Tibial artery (tissue), 4 donors: ENCODE results near the gene NSD2.

Experiments
- DNase-seq, 2 donors: peaks; one replicate each; pipeline ENCODE4 v3.0.0-alpha.2; 2019
- H3K27ac ChIP-seq, 2 donors: fragments of 200-600 bp; sonication (generic) in 1 of 2; 1 replicate in 1 of 2; 2 replicates in 1 of 2; pipeline ENCODE4 v1.5.1; 2018 to 2019; ENCODE audit warnings: mild to moderate bottlenecking in 1 of 2
- H3K27me3 ChIP-seq, 2 donors: fragments of 200-600 bp; sonication (generic) in 1 of 2; one replicate each; pipeline versions ENCODE4 v1.5.1 to v1.6.0; 2016 to 2019
- H3K36me3 ChIP-seq, 3 donors: fragments of 200-600 bp; sonication (generic) in 2 of 3; one replicate each; pipeline ENCODE4 v1.5.1; 2016 to 2019; ENCODE audit warnings: mild to moderate bottlenecking in 2 of 3
- H3K4me1 ChIP-seq, 4 donors: fragments of 200-600 bp; sonication (generic) in 2 of 4; 1 replicate in 3 of 4; 2 replicates in 1 of 4; pipeline ENCODE4 v1.5.1; 2016 to 2019
- H3K4me3 ChIP-seq, 2 donors: fragments of 200-600 bp; sonication (generic) in 1 of 2; 1 replicate in 1 of 2; 2 replicates in 1 of 2; pipeline ENCODE4 v1.5.1; 2018 to 2019; ENCODE audit warnings: mild to moderate bottlenecking in 2 of 2
- H3K9me3 ChIP-seq, 3 donors: fragments of 200-600 bp; sonication (generic) in 1 of 3; one replicate each; pipeline ENCODE4 v1.5.1; 2016 to 2019
- intact Hi-C: fragments of 100-400 bp; cut with DNase I; formaldehyde crosslinking; loops from one replicate; pipeline ENCODE4 v1.15.0; 2023; ENCODE audit warnings: low total_unique reads
- TF ChIP-seq, protein P1 (sequence below), 2 experiments: fragments of 200-600 bp in 1 of 2; fragments of 450-650 bp in 1 of 2; IDR thresholded peaks; one replicate each; pipeline ENCODE4 v1.5.1; 2017 to 2019; ENCODE audit warnings: antibody characterized with exemption in 2 of 2, mild to moderate bottlenecking in 1 of 2, moderate library complexity in 1 of 2

Gene NSD2

DNA sequence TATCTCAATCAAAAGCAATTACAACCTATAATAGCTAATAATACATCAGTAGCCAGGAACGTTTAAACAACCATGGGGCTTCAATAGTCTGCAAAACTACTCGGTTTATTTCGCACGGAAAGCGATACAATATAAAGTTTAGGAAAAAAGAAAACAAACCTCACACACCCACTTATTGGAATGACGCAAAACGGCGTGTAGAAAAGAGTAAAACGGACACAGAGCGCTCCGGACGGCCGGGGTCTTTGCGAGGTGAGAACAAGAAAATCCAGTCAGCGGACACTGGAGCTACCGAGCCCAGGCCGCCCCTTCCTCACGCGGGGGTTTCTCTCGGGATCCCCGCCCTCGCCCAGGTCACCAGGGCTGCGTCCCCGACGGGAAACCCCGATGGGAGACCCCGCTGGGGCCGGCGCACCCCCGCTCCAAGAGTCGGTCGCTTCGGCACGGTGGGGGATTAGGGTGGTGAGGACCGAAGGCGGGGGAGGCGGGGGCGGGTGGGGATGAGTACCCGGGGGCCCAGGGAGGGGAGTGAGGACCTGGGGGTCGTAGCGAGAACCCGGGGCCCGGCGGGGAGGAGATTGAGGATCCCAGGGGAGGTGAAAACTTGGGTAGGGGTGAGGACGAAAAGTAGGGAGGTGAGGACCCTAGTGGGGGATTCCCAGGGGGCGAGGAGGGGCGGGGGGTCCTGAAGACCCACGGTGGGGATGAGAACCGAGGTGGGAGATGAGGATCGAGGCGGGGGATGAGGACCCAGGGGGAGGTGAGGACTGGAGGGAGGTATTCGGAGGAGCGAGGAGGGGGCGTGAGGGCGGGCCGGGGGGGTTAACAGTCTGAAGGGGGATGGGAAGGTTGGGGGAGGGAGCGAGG is 136.8 kb downstream of the NSD2 start:
- H3K27ac ChIP-seq, result peak overlapping the region; percentile 96 to 97
- H3K9me3 ChIP-seq, result no peaks in the 10 kb centered on the region
- intact Hi-C loops, result loop anchor here (10.0 kb wide), 2 partner anchors 133 to 257 kb away; partner anchors contain the start of genes MXD4 and NSD2
- TF ChIP-seq, protein P1, sequence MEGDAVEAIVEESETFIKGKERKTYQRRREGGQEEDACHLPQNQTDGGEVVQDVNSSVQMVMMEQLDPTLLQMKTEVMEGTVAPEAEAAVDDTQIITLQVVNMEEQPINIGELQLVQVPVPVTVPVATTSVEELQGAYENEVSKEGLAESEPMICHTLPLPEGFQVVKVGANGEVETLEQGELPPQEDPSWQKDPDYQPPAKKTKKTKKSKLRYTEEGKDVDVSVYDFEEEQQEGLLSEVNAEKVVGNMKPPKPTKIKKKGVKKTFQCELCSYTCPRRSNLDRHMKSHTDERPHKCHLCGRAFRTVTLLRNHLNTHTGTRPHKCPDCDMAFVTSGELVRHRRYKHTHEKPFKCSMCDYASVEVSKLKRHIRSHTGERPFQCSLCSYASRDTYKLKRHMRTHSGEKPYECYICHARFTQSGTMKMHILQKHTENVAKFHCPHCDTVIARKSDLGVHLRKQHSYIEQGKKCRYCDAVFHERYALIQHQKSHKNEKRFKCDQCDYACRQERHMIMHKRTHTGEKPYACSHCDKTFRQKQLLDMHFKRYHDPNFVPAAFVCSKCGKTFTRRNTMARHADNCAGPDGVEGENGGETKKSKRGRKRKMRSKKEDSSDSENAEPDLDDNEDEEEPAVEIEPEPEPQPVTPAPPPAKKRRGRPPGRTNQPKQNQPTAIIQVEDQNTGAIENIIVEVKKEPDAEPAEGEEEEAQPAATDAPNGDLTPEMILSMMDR (IDR thresholded peaks at IDR 0.05), result no peak
- peak overlapping the region; percentile 87 to 89 for H3K4me3 ChIP-seq
- no peak for DNase-seq
- H3K36me3 ChIP-seq, result peaks cover 5 to 29% (median 12%) of the 10 kb centered on the region in 3 donors
- no peaks in the 10 kb centered on the region for H3K27me3 ChIP-seq
- peaks cover 0 to 35% (median 18%) of the 10 kb centered on the region in 4 donors for H3K4me1 ChIP-seq

DNA sequence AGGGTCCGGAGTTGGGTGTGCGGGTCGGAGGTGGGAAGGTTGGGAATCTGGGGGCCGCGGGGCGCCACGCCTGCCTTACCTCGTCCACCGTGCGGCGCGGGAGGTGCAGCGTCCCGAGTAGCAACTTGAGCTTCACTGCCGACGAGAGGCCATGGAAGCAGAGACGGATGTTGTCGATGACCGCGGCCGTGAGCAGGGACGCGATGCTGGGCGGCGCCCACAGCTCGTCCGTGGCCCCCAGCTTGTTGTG is 137.4 kb downstream of the NSD2 start:
- Histone ChIP-seq H3K9me3 (no peaks in the 10 kb centered on the region), H3K4me3 (peak overlapping the region; percentile 87 to 89), H3K4me1 (peaks cover 0 to 35% (median 18%) of the 10 kb centered on the region in 4 donors), H3K36me3 (peaks cover 2 to 24% (median 6%) of the 10 kb centered on the region in 3 donors), H3K27me3 (no peaks in the 10 kb centered on the region), H3K27ac (peak overlapping the region; percentile 96 to 97)
- DNase-seq, result no peak
- intact Hi-C loops, result loop anchor here (10.0 kb wide), 2 partner anchors 134 to 256 kb away; partner anchors contain the start of genes MXD4 and NSD2
- TF ChIP-seq, protein P1 (IDR thresholded peaks at IDR 0.05), result no peak

DNA sequence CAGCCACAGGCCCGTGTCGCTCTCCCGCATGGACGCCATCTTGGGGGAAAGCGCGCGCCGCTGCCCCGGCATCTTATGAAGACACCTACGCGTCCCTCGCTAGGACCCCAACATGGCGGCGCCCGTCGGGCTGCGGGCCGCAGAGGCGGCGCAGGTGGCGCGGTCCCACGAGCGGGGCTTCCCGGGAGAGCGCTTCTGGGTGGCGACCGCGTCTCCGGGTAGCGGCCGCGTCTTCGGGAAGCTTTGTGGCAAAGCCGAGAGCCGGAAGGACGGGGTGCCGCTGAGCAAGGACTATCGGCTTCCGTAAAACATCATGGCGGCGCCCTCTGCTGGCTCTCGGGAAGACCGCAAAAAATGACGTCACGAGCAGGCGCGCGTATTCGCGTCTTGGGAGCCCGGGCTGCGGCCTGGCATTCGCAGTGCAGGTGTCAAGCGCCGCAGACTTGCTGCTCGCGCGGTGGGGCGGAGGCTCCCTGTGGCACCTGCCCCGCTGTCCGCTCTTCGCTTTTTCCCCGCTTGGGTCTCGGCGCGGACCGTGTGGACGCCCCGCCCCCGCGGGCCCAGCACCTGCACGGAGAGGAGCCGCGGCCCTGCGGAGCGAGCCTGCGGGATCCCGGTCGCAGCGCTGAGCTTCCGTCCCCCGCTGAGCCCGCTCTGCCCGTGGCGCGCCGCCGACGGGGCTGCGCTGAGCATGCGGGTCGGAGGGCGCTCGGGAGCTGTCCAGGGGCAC is 137.9 kb downstream of the NSD2 start, which contains the start of gene NELFA:
TSS of gene NELFA (minus strand) at position 54 of the 730 bp plus-strand sequence. CDS start at position 39, 15 bp downstream.
- H3K27ac ChIP-seq, result peak within 1 kb of the TSS; percentile 96 to 97

DNA sequence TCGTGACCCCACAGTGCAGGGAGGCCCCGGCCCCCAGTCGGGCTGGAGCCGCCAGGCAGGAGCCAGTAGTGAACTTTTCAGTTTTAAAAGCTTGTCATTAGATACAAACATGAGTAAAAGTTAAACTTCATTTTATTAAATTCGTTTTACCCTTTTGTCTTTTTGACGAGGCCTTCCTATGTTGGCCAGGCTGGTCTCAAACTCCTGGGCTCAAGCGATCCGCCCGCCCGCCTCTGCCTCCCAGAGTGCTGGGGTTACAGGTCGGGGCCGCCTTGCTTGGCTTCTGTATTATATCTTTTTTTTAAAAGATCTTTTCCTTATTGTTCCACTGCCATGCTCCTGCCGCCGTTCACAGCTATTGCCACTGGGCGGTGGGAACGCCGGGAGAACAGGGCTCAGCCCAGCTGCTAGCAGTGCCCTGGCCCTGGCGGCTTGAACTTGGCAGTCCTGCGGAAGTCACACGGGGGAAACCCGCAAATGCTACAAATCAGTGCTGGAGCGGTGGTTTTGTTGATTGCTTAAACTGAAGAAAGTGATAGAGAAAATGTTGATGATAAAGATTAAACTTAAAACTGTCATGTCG is 138.5 kb downstream of the NSD2 start:
- Histone ChIP-seq H3K4me3 (peak overlapping the region; percentile 87 to 89), H3K4me1 (peaks cover 0 to 35% (median 18%) of the 10 kb centered on the region in 4 donors), H3K36me3 (peaks cover 0 to 13% (median 3%) of the 10 kb centered on the region in 3 donors), H3K27ac (peak overlapping the region; percentile 96 to 97), H3K27me3 (no peaks in the 10 kb centered on the region), H3K9me3 (no peaks in the 10 kb centered on the region)
- peak; percentile 47 to 69 for DNase-seq
- intact Hi-C loops, result loop anchor here (10.0 kb wide), 2 partner anchors 135 to 255 kb away; partner anchors contain the start of genes MXD4 and NSD2
- TF ChIP-seq, protein P1 (IDR thresholded peaks at IDR 0.05), result peak in 1 of 2 experiments; percentile 10

More for the DNA sequence above, 137.9 kb downstream of the NSD2 start, which contains the start of gene NELFA:
- intact Hi-C loops, result loop anchor here (10.0 kb wide), 2 partner anchors 134 to 256 kb away; partner anchors contain the start of genes MXD4 and NSD2
- Histone ChIP-seq H3K4me1 (peaks cover 0 to 35% (median 18%) of the 10 kb centered on the region in 4 donors), H3K4me3 (peak within 1 kb of the TSS; percentile 87 to 89), H3K27me3 (no peaks in the 10 kb centered on the region), H3K9me3 (no peaks in the 10 kb centered on the region), H3K36me3 (peaks cover 0 to 19% (median 3%) of the 10 kb centered on the region in 3 donors)
- DNase-seq, result peak; percentile 92 to 96
- TF ChIP-seq, protein P1 (IDR thresholded peaks at IDR 0.05), result peak; percentile 40 to 56

DNA sequence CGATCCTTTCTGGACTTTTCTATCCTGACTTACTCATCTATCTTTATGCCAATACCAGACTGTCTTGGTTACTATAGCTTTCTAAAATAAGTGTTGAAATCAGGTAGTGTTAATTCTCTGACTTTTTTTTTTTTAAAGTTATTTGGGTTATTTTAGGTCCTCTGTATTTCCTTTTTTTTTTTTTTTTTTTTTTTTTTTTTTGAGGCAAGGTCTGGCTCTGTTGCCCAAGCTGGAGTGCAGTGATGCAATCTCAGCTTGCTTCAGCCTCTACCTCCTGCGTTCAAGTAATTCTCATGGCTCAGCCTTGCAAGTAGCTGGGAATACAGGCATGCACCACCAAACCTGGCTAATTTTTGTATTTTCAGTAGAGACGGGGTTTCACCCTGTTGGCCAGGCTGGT is 140.4 kb downstream of the NSD2 start:
- no peak overlapping the region for H3K4me3 ChIP-seq
- TF ChIP-seq, protein P1 (IDR thresholded peaks at IDR 0.05), result no peak
- no peaks in the 10 kb centered on the region for H3K36me3 ChIP-seq
- DNase-seq, result no peak
- H3K27ac ChIP-seq, result no peak overlapping the region
- no peaks in the 10 kb centered on the region for H3K27me3 ChIP-seq
- intact Hi-C loops, result no loop called here
- no peaks in the 10 kb centered on the region for H3K9me3 ChIP-seq
- H3K4me1 ChIP-seq, result peaks cover 0 to 24% (median 14%) of the 10 kb centered on the region in 4 donors
